Activated CD4-positive, CD25-positive, alpha-beta regulatory T cell (primary cell): Measurements from ENCODE around the gene PAH.

Source experiments
- DNase-seq, 4 experiments: peaks; one replicate each; lab custom pipeline; 2025; lab: John Stamatoyannopoulos, UW

Gene PAH

DNA sequence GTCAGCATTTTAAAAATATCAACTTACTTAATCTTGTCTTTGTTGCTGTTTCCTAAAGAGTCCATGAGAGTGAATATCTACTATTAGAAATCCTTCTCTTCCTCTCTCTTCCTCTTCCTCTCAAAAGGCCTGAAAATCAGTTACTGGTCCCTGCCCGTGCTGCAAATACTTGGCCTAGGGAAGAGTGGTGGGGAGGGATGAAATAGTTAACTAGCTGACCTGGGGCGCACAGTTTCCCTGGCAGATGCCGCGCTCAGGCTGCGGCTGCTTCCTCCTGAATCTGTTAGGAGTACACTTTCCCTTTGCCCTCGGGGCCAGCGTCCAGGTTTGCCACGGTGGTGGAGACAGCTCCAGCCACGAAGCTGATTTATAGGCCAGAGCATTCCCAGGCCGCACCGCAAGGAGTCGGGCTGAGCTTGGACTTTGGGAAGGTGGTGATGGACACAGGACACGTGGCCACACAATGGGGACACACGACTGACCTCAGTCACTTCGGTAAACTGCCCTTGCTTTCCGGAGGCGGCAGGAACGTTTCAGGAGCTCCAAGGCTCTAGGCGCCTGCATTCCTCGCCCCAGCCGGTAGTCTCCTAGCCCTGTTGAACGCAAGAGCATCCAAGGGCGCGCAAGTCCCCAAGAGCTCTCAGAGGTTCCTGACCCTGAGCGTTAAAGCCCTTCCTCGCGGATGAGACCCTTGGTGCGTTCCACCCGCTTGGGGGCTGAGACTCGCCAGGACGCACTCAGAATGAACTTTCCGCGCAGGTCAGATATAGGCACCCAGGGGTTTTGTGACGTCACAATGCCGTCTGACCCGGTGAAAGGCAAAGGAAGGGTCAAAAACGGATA lies 33.3 kb upstream of the PAH start:
- no peak for DNase-seq

DNA sequence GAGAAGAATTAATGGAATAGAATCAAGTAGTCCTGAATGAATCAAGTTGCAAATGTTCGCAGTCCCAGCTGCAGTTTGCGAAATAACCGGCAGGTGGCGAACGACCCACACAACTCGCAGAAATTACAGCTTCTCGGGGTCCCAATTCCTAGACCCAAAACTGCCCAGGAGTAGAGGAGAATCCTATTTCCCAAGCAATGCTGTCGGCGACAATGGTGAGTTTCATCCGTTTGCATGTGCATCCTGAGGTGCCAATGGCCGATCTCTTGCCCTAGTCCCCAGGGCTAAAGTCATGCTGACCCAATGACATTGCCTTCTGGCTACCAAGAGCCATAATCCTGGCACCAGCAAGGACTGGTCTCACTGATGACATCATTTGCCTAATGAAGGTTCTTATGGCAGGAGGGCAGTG lies 31.9 kb upstream of the PAH start:
- DNase-seq: peak in 3 of 4 experiments; percentile 4 to 52 (median 11)

DNA sequence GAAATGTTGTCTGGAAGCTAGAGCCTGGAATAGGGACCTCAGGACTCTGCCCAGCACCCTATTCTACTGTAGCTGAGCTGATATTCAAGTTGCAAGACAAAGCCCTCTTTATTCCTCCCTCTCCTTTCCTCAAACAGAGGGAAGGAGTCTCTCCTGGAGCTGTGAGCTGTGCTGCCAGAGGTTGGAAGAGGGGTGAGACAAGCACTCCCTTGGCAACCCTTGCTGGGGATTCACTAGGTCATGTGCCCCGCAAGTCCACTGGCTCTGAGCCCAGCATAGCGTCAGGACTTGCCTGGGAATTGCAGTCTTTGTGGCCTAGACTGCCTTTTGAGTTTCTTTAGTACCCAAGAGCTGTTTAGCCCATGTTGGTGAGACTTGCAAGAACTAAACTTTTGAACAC lies 29.0 kb upstream of the PAH start:
- no peak for DNase-seq

- DNase-seq: no peak
Measured at GRCh38 chr12:102939670-102940222, 22.7 kb upstream of the PAH start.

- DNase-seq: no peak
Measured at GRCh38 chr12:102939059-102939458, 22.0 kb upstream of the PAH start.

DNA sequence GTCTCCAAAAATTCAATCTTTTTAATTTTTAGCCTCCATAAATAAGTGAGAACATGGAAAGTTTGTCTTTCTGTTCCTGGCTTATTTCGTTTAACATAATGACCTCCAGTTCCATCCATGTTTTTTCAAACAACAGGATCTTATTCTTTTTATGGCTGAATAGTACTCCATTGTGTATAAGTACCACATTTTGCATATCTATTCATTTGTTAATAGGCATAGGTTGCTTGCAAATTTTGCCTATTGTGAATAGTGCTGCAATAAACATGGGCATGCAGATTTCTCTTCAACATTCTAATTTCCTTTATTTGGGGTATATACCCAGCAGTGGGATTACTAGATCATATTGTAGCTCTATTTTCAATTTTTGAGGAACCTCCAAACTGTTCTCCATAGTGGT lies 16.1 kb upstream of the PAH start:
- DNase-seq: no peak

GRCh38 chr12:102927220-102927619 lies 10.2 kb upstream of the PAH start:
- no peak for DNase-seq

- DNase-seq: no peak
Measured at GRCh38 chr12:102921240-102921639, 4.2 kb upstream of the PAH start.

DNA sequence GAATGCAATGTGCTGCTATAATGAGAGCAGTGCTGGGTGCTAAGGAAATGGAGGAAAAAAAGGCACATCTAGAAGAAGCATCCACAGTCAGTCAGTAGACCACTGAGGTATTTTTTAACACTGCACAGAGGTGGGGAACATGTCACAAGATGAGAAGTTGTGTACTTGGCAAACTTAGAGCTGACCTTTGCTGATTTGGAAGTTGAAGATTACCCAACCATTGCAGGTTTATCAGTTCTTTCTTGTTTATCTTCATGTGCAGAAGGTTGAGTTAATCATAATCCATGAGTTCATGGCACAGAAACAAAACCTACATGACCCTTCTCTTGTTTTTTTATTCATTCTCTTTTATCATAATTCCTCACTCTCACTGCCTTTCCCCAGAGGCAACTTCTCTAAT lies 3.2 kb upstream of the PAH start:
- no peak for DNase-seq

GRCh38 chr12:102918840-102919239 lies 1.8 kb upstream of the PAH start:
- DNase-seq: no peak

GRCh38 chr12:102916252-102917025 lies 605 bp downstream of the PAH start:
- no peak for DNase-seq

- DNase-seq: no peak
Measured at GRCh38 chr12:102913453-102914226, 3.4 kb downstream of the PAH start.

GRCh38 chr12:102912258-102912657 lies 4.8 kb downstream of the PAH start:
- DNase-seq: no peak

DNA sequence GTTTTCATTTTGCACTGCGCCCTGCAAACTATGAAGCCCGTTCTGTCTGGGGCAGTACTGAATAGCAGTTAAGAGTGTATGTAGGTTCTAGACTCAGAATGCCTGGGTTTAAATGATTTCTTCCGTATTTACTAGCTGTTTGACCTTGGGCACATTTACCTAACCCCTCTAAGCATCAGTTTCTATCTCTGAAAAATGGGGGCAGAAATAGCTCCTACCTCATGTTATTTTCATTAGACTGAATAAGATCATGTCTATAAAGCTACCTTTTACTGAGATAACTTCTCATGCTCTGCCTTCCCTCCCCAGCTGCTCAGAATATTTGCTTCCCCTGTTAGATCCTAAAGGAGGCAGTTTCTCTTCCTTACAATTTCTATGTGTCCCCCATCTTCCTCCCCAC lies 5.7 kb downstream of the PAH start:
- no peak for DNase-seq

DNA sequence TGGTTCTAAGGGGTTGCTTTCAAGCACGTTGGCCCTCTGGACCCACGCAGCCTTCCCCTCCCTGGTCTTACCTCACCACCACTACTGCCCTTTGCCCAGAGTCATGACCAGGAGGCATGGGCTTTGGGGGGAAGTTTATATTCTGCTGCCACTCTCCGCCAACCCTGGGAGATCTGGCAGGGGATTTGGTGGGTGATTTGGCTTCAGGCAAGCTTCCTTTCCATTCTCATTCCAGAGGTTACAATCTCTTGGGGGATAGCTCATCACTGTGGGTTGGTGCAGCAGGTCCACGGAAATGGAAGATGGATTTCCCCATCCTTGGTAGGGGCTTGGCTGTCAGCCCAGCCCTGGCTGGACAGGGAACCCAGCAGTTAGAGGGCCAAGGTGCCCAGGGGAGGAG lies 6.3 kb downstream of the PAH start:
- no peak for DNase-seq

DNA sequence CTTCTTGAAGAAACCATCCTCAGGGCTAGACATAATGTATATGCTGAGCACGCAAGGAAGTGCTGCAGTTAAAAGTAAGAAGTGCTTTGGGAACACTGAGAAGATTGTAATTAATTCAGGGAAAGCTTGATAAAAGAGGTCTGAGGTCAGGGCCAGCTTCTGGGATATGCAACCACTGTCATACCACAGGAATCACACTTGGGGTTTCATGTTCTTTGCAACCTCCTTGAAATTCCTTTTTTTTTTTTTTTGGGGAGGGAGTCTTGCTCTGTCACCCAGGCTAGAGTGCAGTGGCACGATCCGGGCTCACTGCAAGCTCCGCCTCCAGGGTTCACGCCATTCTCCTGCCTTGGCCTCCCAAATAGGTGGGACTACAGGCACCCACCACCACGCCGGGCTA lies 6.9 kb downstream of the PAH start:
- DNase-seq: no peak

DNA sequence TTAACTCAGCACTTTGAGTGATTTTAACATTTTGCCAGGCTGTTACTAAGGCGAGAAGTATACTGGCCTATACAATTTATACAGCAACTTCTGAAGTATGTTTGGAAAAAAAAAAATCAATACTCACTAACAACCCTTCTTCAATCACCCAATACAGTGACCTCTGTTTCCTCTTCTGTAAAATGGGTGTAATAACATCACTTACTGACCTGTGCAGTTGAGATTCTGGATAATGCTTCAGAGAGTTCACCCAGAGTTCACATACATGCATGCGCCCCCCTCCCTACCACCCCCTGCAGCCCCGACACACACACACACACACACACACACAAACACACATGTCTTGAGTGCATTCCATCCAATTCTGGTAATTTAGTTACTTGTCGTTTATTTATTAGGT lies 9.1 kb downstream of the PAH start:
- DNase-seq: no peak

- DNase-seq: no peak
Measured at GRCh38 chr12:102905229-102905628, 11.8 kb downstream of the PAH start.

- DNase-seq: no peak
Measured at GRCh38 chr12:102903337-102904007, 13.6 kb downstream of the PAH start.

- no peak for DNase-seq
Measured at GRCh38 chr12:102902093-102902492, 15.0 kb downstream of the PAH start.

- DNase-seq: no peak
Measured at GRCh38 chr12:102900389-102900788, 16.7 kb downstream of the PAH start.

GRCh38 chr12:102896067-102896466 lies 21.0 kb downstream of the PAH start:
- DNase-seq: no peak
